NCI-H187 (cell line): ENCODE data around the gene PHLDA1.
"Not testable (repeated sequence)": the region's sequence is repeated elsewhere in the genome, so short reads cannot be mapped to it uniquely, and the experiment has no call there.

ENCODE experiments used
- DNase-seq, 2 experiments: peaks; one replicate each; lab custom pipeline; 2025; lab: John Stamatoyannopoulos, UW

Gene PHLDA1

DNA sequence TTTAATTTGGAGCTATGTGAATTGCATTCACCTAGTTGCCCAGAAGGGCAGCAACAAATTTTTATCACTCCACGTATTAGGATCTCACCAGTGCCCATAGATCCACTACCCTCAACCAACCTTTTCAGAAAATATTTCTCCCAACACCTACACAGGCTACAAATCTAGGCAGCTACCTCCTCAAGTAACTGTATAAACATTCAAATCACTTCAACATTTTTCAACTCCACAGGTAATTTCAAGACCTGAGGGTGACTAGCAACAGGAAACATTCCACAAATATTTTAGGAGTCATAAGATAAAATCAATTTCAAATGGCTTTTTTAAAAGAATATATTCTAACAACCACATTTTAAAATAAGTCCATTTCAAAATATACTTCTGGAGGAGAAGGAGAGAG lies 12.9 kb downstream of the PHLDA1 start:
- DNase-seq: no peak

DNA sequence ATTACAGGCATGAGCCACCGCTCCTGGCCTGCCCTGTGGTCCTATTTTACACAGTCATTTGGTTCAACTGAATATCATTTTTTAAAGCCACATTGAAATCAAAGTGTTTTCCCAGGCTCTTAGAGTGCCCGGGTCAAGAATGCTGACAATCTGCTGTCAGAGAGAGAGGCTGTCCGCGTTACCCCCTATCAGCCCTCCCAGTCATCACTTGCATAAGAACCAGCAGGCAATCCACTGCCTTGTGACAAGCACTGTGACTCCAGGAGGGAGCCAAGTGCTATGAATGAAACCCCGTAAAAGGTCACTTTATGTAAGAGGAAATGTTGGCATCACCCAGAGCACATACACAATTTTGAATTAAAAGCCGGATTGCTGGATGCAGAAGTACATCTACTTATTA lies 13.5 kb downstream of the PHLDA1 start:
- DNase-seq: no peak

DNA sequence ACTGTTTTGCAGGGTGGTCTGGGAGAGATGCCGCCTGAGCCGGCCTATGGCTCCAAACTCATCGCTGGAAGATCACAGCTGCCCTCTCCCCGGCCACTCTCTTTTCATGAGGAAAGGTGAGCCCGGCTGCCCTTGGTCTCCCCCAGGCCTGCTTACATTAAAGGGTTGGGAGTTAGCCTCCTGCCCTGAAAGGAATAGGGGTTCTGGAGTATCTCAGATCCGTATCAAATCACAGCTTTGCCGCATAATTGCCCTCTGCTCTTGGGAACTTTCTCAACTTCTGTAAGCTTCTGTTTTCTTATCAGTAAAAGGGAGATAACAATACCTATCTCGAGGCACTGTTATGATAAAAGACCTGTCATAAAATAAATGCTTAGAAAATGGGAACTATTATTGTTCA lies 17.6 kb downstream of the PHLDA1 start:
- DNase-seq: no peak

DNA sequence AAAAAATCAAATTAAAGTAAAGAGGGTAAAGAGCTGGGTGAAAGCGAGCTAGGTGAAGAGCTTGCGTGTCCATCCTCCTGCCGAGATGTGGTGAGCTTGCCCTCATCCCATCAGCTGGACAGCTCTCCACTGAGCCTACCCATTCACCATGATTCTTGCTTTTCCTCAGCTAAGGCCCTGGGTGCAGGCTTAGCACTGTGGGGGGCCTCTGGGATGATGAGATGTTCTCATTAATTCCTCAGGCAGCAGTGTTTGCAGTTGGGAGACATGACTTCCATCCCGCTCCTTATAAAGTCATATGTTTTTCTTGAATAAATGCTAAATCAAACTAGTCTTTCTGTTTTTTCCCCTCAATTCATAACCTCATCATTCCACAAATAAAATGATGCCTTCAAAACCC lies 18.0 kb downstream of the PHLDA1 start:
- DNase-seq: no peak

- DNase-seq: no peak
Measured at GRCh38 chr12:76012644-76013043, 18.9 kb downstream of the PHLDA1 start.

- DNase-seq: no peak
Measured at GRCh38 chr12:76010732-76011458, 20.7 kb downstream of the PHLDA1 start.

- no peak for DNase-seq
Measured at GRCh38 chr12:76008428-76008827, 23.1 kb downstream of the PHLDA1 start.

DNA sequence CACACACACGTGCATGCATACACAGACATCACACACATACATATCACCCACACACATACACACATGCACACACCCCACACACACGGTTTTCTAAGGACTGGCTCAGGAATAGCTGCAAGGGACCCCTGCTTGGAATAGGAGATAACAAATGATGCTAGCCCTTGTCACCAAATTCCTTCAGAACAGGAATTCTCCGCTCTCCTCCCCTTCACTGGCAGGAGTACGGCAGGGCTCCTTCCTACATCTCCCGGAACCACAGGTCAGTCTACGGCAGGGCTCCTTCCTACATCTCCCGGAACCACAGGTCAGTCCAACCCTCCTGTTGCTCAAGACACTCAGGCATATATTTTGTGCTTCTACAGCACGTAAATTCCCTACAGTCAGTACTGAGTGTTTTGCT lies 23.9 kb downstream of the PHLDA1 start:
- no peak for DNase-seq

DNA sequence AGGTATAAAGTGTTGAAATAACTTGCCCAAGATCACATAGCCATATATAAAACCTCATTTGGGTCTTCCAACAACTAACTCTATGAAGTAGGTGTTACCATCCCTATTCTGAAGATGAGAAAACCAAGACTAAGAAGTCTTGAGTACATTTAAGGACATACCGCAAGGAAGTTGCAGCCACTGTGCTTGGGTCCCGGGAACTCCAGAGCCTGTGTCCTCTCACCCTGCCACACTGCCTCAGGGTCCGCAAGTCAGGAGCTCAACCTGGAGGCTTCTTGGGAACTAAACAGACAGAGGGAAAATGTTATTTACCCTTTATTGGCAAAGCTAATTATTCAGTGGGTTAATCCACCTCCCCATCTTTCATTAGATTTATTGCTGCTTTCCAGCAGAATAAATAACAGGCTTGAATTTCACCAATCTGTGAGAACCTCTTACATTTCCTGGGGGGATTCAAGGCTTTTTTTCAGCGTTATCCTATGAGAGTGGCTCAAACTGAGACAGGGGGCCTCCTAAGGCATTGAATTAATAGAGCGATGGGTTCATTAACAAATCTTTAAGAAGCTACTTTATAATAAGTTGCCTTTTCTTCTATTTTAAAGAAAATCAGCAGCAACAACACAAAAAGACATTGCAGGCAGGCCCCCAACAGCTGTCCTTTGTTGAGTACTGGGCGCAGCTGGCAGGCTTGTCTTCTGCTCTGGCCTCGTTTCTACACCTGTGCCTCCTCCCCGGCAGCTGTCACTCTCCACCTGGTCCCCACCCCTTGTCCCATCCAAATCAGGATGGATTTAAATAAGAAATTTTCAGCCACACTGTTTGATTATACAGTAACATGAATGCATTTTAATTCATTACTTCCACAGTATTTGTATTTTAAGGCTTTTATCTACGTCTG lies 25.3 kb downstream of the PHLDA1 start:
- no peak for DNase-seq

- DNase-seq: no peak
Measured at GRCh38 chr12:76003355-76003638, 28.3 kb downstream of the PHLDA1 start.

DNA sequence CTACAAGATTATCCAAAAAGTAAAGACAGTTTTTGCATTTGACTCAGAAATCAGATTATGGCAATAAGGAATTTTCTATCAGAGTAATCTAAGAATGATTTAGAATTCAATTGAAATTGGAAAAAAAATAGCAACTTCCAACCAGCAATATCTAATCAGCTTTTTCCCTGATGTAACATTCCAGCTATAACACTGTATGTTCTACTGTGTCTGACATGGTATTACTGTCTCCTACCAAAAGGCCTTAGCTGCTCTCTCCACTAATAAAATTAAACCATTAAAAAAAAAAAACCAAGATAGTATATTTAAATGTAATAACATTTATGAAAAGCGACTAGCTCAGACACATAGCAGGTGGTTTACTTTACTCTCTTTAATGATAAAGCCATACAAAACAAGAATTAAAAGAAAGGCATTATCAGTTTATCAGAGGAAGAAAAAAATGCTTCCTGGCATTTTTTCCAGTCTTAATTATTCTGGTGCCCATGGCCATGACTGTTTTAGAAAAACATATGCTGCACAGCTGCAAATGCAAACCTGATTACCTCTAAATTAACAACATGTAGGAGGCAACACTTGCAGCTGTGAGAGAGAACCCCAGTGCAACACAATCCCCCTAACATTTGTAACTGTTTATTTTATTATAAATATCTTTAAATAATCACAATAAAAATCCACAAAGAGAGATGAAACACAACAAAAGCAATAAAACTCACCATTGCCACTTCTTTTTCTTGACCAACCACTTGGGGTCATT lies 28.8 kb downstream of the PHLDA1 start:
- DNase-seq: no peak

GRCh38 chr12:75998292-75999063 lies 33.1 kb downstream of the PHLDA1 start:
- DNase-seq: no peak

DNA sequence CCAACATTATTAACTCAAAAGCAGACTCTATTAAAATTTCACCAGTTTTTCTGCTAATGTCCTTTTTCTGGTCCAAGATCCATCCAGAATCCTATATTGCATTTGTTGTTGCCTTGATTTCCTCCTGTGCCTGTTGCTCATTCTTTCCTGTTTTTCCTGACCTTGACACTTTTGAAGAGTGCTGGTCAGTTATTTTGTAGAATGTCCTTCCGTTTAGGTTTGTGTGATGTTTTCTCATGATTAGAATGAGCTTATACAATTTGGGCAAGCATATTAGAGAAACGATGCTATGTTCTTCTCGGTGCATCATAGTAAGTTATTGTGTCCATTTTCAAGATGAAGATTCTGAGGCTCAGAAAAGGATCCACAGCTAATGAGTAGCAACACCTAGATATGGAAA lies 33.9 kb downstream of the PHLDA1 start:
- no peak for DNase-seq

DNA sequence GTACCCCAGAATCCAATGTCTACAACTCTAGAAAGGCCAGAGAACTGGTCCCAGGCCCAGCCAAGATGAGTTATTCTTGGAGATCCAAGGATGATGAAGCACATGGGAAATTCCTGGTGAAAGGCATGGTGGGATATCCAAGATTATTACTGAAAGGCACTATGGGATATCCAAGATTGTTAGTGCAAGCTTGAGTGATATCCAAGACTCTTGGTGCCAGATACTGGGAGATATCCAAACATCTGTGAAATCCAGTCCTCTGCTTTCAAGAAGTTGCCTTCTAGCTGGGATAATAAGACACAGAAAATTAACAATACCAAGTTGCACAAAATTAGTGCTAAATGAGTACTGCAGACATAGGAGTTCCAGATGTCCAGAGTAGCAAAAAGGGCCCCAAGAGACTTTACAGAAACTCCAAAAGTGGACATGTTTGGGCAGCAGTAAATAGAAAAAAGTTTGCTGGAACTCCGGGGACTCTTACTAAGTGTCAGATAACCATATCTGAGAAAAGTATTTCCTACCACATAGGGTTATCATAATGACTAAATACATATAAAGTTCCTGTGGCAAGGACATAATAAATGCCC lies 34.6 kb downstream of the PHLDA1 start:
- no peak for DNase-seq

GRCh38 chr12:75995691-75996090 lies 35.9 kb downstream of the PHLDA1 start:
- DNase-seq: no peak

GRCh38 chr12:75994069-75994740 lies 37.4 kb downstream of the PHLDA1 start:
- no peak for DNase-seq

- no peak for DNase-seq
Measured at GRCh38 chr12:75991753-75992152, 39.8 kb downstream of the PHLDA1 start.

DNA sequence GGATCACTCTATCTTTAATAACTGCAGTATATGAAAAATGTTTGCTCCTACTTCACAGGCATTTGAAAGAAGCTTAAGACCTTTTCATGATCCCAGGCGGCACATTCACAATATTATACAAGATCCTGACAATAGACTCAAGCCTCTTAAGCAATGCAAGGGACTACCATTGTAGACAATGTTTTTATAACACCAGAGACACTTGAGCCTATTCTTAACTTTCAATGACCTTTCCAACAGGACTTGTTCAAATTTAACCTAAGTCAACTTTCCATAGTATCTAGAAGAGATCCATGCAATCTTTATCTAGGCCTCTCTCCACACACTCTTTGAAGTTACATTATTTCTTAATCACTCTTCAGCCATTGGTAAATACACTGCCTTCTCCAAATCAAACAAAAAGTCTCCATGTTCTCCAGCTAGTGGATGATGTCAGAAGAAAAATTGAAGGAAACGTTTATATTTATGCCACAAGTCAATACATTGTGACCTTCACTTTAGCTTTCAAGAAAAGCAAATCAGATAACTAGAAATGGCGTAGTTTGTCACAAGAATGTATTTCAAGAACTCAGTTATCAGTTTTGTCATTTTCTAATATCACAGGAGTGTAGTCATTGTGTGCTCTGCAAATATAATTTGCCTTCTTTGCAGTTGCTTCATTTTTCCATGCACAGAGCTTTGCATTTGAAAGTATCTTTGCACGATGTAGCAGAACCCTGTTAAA lies 41.2 kb downstream of the PHLDA1 start:
- DNase-seq: no peak

DNA sequence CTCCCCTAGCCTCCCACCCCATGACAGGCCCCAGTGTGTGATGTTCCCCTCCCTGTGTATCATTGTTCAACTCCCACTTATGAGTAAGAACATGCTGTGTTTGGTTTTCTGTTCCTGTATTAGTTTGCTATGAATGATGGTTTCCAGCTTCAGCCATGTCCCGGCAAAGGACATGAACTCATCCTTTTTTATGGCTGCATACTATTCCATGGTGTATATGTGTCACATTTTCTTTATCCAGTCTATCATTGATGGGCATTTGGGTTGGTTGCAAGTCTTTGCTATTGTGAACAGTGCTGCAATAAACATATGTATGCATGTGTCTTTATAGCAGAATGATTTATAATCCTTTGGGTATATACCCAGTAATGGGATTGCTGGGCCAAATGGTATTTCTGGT lies 43.9 kb downstream of the PHLDA1 start:
- DNase-seq: not testable (repeated sequence)

DNA sequence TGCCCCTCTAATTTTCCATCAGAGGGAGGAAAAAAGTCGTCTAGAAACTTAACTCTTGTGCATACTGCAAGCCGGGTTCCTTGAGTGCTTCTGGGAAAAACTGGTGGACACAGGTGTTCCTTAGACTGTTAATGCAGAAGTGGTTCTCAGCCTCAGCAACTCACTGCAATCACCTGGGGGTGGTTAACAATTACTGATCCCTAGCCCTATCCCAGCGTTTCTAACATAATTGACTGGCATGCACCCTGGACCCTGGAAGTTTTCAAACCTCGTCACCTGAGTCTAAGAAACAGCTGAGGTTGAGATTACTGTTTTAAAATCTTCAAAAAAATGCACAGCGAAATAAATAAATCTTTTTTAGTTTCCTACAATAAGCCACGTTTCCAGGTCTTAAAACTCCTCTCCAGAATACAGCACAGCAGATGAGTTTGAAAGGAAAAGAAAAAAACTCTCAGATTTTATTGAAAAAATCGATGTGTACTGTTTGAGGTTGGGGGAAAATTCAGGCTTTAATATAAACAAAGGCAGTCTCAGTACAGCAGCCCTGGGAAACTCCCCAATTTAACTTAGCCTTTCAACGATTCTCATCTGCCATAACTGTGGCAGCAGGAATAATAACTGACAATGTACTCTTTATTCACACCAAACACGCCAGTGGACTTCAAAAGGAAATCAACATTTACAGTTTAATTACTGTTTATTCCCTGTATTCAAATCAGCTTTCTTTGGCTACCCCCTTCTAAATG lies 45.4 kb downstream of the PHLDA1 start:
- no peak for DNase-seq
